Measurements from ENCODE around the gene OR8S1.
"Not testable (repeated sequence)": the region's sequence is repeated elsewhere in the genome, so short reads cannot be mapped to it uniquely, and the experiment has no call there.

DNA sequence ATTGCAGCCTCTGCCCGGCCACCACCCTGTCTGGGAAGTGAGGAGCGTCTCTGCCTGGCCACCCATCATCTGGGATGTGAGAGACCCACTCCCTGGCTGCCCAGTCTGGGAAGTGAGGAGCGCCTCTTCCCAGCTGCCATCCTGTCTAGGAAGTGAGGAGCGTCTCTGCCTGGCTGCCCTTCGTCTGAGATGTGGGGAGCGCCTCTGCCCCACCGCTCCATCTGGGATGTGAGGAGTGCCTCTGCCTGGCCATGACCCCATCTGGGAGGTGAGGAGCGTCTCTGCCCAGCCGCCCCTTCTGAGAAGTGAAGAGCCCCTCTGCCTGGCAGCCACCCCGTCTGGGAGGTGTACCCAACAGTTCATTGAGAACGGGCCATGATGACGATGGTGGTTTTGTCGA lies 26.2 kb downstream of the OR8S1 start:
- TF ChIP-seq ZFP30 (CRISPR knock-in tag; IDR thresholded peaks at IDR 0.05); ZC3H10 (CRISPR knock-in tag; IDR thresholded peaks at IDR 0.05); SNAI2 (CRISPR knock-in tag; IDR thresholded peaks at IDR 0.05); CSDC2 (CRISPR knock-in tag; IDR thresholded peaks at IDR 0.05); ZNF70 (CRISPR knock-in tag; IDR thresholded peaks at IDR 0.05); ZFP3 (CRISPR knock-in tag; IDR thresholded peaks at IDR 0.05); ZNF565 (CRISPR knock-in tag; conservative IDR thresholded peaks at IDR 0.05; ENCODE audit: low read depth); TCF4 (CRISPR knock-in tag; IDR thresholded peaks at IDR 0.05; ENCODE audit: borderline replicate concordance); OSR1 (CRISPR knock-in tag; IDR thresholded peaks at IDR 0.05); RARB (CRISPR knock-in tag; IDR thresholded peaks at IDR 0.05); PPARA (CRISPR knock-in tag; IDR thresholded peaks at IDR 0.05; ENCODE audit: borderline replicate concordance); ISL1 (CRISPR knock-in tag; IDR thresholded peaks at IDR 0.05); GLIS3 (CRISPR knock-in tag; IDR thresholded peaks at IDR 0.05): not testable (repeated sequence)
- TF ChIP-seq, protein P1, sequence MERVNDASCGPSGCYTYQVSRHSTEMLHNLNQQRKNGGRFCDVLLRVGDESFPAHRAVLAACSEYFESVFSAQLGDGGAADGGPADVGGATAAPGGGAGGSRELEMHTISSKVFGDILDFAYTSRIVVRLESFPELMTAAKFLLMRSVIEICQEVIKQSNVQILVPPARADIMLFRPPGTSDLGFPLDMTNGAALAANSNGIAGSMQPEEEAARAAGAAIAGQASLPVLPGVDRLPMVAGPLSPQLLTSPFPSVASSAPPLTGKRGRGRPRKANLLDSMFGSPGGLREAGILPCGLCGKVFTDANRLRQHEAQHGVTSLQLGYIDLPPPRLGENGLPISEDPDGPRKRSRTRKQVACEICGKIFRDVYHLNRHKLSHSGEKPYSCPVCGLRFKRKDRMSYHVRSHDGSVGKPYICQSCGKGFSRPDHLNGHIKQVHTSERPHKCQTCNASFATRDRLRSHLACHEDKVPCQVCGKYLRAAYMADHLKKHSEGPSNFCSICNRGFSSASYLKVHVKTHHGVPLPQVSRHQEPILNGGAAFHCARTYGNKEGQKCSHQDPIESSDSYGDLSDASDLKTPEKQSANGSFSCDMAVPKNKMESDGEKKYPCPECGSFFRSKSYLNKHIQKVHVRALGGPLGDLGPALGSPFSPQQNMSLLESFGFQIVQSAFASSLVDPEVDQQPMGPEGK (CRISPR knock-in tag; IDR thresholded peaks at IDR 0.05; ENCODE audit: borderline replicate concordance), result not testable (repeated sequence)

Measured in SK-N-SH treated with all-trans-retinoic acid at 6 μM for 48 hours (cell line).